ENCODE data around the gene TAS2R13. TPM values are rescaled to one million over a fixed set of nuclear protein-coding genes. Genes with fewer than 3 reads are reported as not detected.

Gene TAS2R13
- total and polyA plus RNA-seq, 4 donors, result 1.7 to 13.5 TPM; not detected in 2

DNA sequence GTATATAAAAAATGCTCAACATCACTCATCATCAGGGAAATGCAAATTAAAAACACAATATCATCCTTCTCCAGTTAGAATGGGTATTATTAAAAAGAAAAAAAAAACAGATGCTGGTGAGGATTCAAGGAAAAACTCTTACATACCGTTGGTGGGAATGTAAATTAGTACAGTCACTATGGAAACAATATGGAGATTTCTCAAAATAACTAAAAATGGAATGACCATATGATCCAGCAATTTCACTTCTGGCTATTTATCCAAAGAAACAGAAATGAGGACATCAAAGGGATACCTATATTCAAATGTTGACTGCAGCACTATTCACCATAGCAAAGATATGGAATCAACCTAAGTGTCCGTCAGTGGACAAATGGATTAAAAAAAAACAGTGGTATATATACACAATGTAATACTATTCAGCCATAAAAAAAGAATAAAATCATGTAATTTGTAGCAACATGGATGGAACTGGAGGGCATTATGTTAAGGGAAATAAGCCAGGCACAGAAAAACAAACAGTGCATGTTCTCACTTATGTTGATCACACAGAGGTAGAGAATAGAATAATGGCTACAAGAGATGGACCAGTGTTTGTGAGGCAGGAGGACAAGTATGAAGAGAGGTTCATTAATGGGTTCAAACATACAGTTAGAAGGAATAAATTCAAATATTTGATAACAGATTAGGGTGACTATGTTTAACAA, 45.7 kb downstream of the TAS2R13 start:
- no peaks in the 10 kb centered on the region for H3K4me1 ChIP-seq (ENCODE audit: control insufficient read depth in 5 of 5, insufficient read depth in 5 of 5, low read length in 5 of 5)
- peaks cover 0 to 7% (median 3%) of the 10 kb centered on the region in 4 donors for H3K9me3 ChIP-seq (ENCODE audit: control insufficient read depth in 4 of 4, insufficient read depth in 3 of 4, low read length in 3 of 4)
- 93 to 98% methylated on average over 2 of the region's 2 CpGs for WGBS, 2 donors
- ATAC-seq (ENCODE audit: insufficient read depth, low FRiP score), result no peak
- H3K36me3 ChIP-seq (ENCODE audit: control insufficient read depth in 4 of 4, insufficient read depth in 4 of 4, low read length in 4 of 4), result no peaks in the 10 kb centered on the region
- H3K9ac ChIP-seq (ENCODE audit: insufficient read depth in 1 of 2, low read length in 2 of 2), result no peak overlapping the region
- no peak overlapping the region for H3K27ac ChIP-seq (ENCODE audit: low read depth in 1 of 2, low read length in 1 of 2)
- H3K4me3 ChIP-seq, result no peak overlapping the region
- DNase-seq, result no peak
- TF ChIP-seq, protein P1, sequence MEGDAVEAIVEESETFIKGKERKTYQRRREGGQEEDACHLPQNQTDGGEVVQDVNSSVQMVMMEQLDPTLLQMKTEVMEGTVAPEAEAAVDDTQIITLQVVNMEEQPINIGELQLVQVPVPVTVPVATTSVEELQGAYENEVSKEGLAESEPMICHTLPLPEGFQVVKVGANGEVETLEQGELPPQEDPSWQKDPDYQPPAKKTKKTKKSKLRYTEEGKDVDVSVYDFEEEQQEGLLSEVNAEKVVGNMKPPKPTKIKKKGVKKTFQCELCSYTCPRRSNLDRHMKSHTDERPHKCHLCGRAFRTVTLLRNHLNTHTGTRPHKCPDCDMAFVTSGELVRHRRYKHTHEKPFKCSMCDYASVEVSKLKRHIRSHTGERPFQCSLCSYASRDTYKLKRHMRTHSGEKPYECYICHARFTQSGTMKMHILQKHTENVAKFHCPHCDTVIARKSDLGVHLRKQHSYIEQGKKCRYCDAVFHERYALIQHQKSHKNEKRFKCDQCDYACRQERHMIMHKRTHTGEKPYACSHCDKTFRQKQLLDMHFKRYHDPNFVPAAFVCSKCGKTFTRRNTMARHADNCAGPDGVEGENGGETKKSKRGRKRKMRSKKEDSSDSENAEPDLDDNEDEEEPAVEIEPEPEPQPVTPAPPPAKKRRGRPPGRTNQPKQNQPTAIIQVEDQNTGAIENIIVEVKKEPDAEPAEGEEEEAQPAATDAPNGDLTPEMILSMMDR (IDR thresholded peaks at IDR 0.05; ENCODE audit: control extremely low read depth, extremely low read depth), result no peak
- H3K27me3 ChIP-seq (ENCODE audit: control insufficient read depth in 3 of 3, insufficient read depth in 3 of 3, low read length in 2 of 3), result no peaks in the 10 kb centered on the region

- DNase-seq (no peak), ATAC-seq (ENCODE audit: insufficient read depth, low FRiP score) (no peak)
- Histone ChIP-seq H3K27me3 (ENCODE audit: control insufficient read depth in 3 of 3, insufficient read depth in 3 of 3, low read length in 2 of 3) (no peaks in the 10 kb centered on the region), H3K36me3 (ENCODE audit: control insufficient read depth in 4 of 4, insufficient read depth in 4 of 4, low read length in 4 of 4) (no peaks in the 10 kb centered on the region), H3K27ac (ENCODE audit: low read depth in 1 of 2, low read length in 1 of 2) (no peak overlapping the region), H3K9me3 (ENCODE audit: control insufficient read depth in 4 of 4, insufficient read depth in 3 of 4, low read length in 3 of 4) (peaks cover 0 to 16% (median 8%) of the 10 kb centered on the region in 4 donors), H3K4me1 (ENCODE audit: control insufficient read depth in 5 of 5, insufficient read depth in 5 of 5, low read length in 5 of 5) (no peaks in the 10 kb centered on the region), H3K9ac (ENCODE audit: insufficient read depth in 1 of 2, low read length in 2 of 2) (no peak overlapping the region), H3K4me3 (no peak overlapping the region)
- TF ChIP-seq, protein P1 (IDR thresholded peaks at IDR 0.05; ENCODE audit: control extremely low read depth, extremely low read depth), result no peak
- WGBS, 2 donors, result 90 to 92% methylated on average over 2 of the region's 2 CpGs
These were observed 48.0 kb downstream of the TAS2R13 start for GRCh38 chr12:10861366-10861765.

Other genes with a start within 250 kb of the TAS2R13 start
- gene STYK1, start 235.5 kb downstream of the TAS2R13 start, total RNA-seq, result 1 to 10 TPM in 1 of 2 donors, under 1 TPM in 1; 0.77 to 1.0 TPM
- gene STYK1, start 235.5 kb downstream of the TAS2R13 start, polyA plus RNA-seq, result 1 to 10 TPM in 1 of 2 donors, under 1 TPM in 1; 0.67 to 1.3 TPM
- 100 to 1,000 TPM; 134 to 299 TPM for gene YBX3, start 186.2 kb downstream of the TAS2R13 start, total RNA-seq
- gene YBX3, start 186.2 kb downstream of the TAS2R13 start, polyA plus RNA-seq, result 100 to 1,000 TPM; 228 to 276 TPM
- gene TAS2R7, start 106.9 kb downstream of the TAS2R13 start, total RNA-seq, result under 1 TPM in 1 of 2 donors, not detected in 1; 0.31 TPM
- not detected for gene TAS2R7, start 106.9 kb downstream of the TAS2R13 start, polyA plus RNA-seq
- gene TAS2R8, start 102.3 kb downstream of the TAS2R13 start, total RNA-seq, result not detected
- not detected for gene TAS2R8, start 102.3 kb downstream of the TAS2R13 start, polyA plus RNA-seq
- not detected for gene TAS2R9, start 99.4 kb downstream of the TAS2R13 start, total RNA-seq
- gene TAS2R9, start 99.4 kb downstream of the TAS2R13 start, polyA plus RNA-seq, result not detected
- 1 to 10 TPM in 1 of 2 donors, under 1 TPM in 1; 0.80 to 2.1 TPM for gene TAS2R10, start 83.2 kb downstream of the TAS2R13 start, total RNA-seq
- under 1 TPM in 1 of 2 donors, not detected in 1; 0.18 TPM for gene TAS2R10, start 83.2 kb downstream of the TAS2R13 start, polyA plus RNA-seq
- 1 to 10 TPM; 2.2 to 7.3 TPM for gene PRR4, start 60.1 kb downstream of the TAS2R13 start, total RNA-seq
- gene PRR4, start 60.1 kb downstream of the TAS2R13 start, polyA plus RNA-seq, result 1 to 10 TPM; 3.4 to 3.6 TPM
- 10 to 100 TPM; 23.1 to 92.5 TPM for gene PRH1, start 25.3 kb downstream of the TAS2R13 start, total RNA-seq
- 1 to 10 TPM; 1.9 to 3.1 TPM for gene PRH1, start 25.3 kb downstream of the TAS2R13 start, polyA plus RNA-seq
- gene PRH2, start 19.7 kb upstream of the TAS2R13 start, total RNA-seq, result not detected
- gene PRH2, start 19.7 kb upstream of the TAS2R13 start, polyA plus RNA-seq, result under 1 TPM; 0.30 to 0.31 TPM
- 10 to 100 TPM in 1 of 2 donors, 1 to 10 TPM in 1; 3.0 to 13.5 TPM for gene TAS2R14, start 29.7 kb upstream of the TAS2R13 start, total RNA-seq
- gene TAS2R14, start 29.7 kb upstream of the TAS2R13 start, polyA plus RNA-seq, result 1 to 10 TPM in 1 of 2 donors, under 1 TPM in 1; 0.48 to 1.0 TPM
- gene TAS2R50, start 77.3 kb upstream of the TAS2R13 start, total RNA-seq, result 10 to 100 TPM in 1 of 2 donors, 1 to 10 TPM in 1; 1.8 to 11.1 TPM
- under 1 TPM in 1 of 2 donors, not detected in 1; 0.03 TPM for gene TAS2R50, start 77.3 kb upstream of the TAS2R13 start, polyA plus RNA-seq
- gene TAS2R20, start 88.7 kb upstream of the TAS2R13 start, total RNA-seq, result 10 to 100 TPM in 1 of 2 donors, 1 to 10 TPM in 1; 1.7 to 21.2 TPM
- gene TAS2R20, start 88.7 kb upstream of the TAS2R13 start, polyA plus RNA-seq, result under 1 TPM; 0.08 to 0.16 TPM
- 10 to 100 TPM in 1 of 2 donors, 1 to 10 TPM in 1; 3.2 to 25.0 TPM for gene TAS2R19, start 113.1 kb upstream of the TAS2R13 start, total RNA-seq
- gene TAS2R19, start 113.1 kb upstream of the TAS2R13 start, polyA plus RNA-seq, result under 1 TPM; 0.13 to 0.14 TPM
- gene TAS2R31, start 121.8 kb upstream of the TAS2R13 start, total RNA-seq, result 10 to 100 TPM in 1 of 2 donors, 1 to 10 TPM in 1; 3.2 to 20.1 TPM
- under 1 TPM; 0.14 to 0.26 TPM for gene TAS2R31, start 121.8 kb upstream of the TAS2R13 start, polyA plus RNA-seq
- 10 to 100 TPM in 1 of 2 donors, 1 to 10 TPM in 1; 1.6 to 11.2 TPM for gene TAS2R46, start 152.7 kb upstream of the TAS2R13 start, total RNA-seq
- gene TAS2R46, start 152.7 kb upstream of the TAS2R13 start, polyA plus RNA-seq, result not detected
- 10 to 100 TPM in 1 of 2 donors, 1 to 10 TPM in 1; 1.0 to 15.1 TPM for gene TAS2R43, start 182.8 kb upstream of the TAS2R13 start, total RNA-seq
- not detected for gene TAS2R43, start 182.8 kb upstream of the TAS2R13 start, polyA plus RNA-seq
- gene TAS2R30, start 225.1 kb upstream of the TAS2R13 start, total RNA-seq, result 10 to 100 TPM in 1 of 2 donors, 1 to 10 TPM in 1; 3.5 to 40.4 TPM
- under 1 TPM in 1 of 2 donors, not detected in 1; 0.12 TPM for gene TAS2R30, start 225.1 kb upstream of the TAS2R13 start, polyA plus RNA-seq